ENCODE measurements around the gene DNM2.
"Not testable (repeated sequence)": the region's sequence is repeated elsewhere in the genome, so short reads cannot be mapped to it uniquely, and the experiment has no call there.

Gene DNM2
- 115 to 293 (median 215) reads per million in 18 experiments for total RNA-seq

GRCh38 chr19:10717356-10718204 is at the start of gene DNM2:
Gene DNM2, plus strand, starts transcription at chr19:10718079. Its CDS starts 164 bp downstream, at chr19:10718243.
- DNase-seq, result peak; percentile 100

GRCh38 chr19:10669246-10669645 is 48.6 kb upstream of the DNM2 start:
- no peak for DNase-seq

DNA sequence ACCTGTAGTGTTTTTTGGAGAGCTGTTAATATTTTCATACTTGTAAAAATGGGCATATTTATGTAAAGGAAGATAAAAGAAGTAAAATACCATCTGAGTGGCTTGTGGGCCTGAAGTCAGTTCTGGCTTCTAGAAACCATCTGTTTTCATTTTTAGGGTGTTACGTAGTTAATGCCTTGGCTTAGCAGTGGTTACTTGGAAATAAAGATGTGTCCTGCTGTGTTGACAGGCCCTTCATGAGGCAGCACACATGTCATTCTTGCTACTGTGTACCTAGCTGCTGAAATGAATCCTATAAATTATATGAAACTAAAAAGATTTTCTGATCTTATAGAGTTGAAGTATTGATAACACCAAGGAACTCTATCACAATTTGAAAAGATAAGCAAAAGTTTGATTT is 47.7 kb upstream of the DNM2 start:
- no peak for DNase-seq

DNA sequence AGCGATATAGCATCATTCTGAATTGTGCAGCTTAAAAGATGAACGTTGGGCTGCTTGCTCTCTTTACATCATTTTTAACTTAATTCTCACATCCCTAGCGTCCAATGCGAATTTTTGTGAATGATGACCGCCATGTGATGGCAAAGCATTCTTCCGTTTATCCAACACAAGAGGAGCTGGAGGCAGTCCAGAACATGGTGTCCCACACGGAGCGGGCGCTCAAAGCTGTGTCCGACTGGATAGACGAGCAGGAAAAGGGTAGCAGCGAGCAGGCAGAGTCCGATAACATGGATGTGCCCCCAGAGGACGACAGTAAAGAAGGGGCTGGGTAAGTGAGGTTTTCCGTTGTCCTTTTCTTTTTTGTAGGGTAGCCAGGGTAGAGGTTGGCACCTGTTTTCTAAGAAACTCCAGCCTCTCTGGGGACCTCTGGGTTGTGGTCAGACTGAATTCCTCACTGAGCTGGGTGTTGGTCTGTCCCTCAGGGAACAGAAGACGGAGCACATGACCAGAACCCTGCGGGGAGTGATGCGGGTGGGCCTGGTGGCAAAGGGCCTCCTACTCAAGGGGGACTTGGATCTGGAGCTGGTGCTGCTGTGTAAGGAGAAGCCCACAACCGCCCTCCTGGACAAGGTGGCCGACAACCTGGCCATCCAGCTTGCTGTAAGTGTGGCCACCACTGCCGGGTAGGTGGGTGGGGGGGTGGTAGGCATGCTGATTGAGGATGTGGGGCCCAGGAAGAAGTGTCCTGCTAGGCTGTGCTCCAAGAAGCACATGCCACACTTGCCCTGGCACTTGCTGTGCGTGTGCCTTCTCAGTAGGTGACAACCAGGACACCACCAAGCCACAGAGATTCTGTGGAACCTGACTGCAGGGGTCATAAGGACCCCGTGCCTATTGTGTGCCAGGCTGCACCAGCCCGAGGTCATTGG is 46.7 kb upstream of the DNM2 start:
- DNase-seq, result no peak

DNA sequence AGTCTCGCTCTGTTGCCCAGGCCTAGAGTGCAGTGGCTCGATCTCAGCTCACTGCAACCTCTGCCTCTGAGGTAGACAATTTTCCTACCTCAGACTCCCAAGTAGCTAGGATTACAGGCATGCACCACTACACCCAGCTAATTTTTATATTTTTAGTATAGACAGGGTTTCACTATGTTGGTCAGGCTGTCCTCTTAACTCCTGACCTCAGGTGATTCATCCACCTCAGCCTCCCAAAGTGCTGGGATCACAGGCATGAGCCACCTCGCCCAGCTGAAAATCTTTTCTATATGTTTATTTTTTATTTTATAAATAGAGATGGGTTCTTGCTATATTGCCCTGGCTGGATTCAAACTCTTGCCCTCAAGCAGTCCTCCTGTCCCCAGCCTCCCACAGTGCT is 46.0 kb upstream of the DNM2 start:
- DNase-seq, result not testable (repeated sequence)

DNA sequence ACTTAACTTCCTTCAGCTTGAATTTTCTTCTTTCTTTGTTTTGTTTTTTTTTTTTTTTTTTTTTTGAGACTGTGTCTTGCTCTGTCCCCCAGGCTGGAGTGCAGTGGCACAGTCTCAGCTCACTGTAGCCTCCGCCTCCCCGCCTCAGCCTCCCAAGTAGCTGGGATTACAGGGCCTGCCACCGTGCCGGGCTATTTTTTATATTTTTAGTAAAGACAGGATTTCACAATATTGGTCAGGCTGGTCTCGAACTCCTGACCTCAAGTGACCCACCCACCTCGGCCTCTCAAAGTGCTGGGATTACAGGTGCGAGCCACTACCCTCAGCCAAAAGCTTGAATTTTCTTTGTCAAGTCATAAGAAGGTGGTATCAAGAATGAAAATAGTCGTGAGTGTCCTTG is 42.7 kb upstream of the DNM2 start:
- not testable (repeated sequence) for DNase-seq

- DNase-seq, result no peak
Measured at GRCh38 chr19:10677751-10678150, 40.1 kb upstream of the DNM2 start.

- DNase-seq, result no peak
Measured at GRCh38 chr19:10678813-10679212, 39.1 kb upstream of the DNM2 start.

DNA sequence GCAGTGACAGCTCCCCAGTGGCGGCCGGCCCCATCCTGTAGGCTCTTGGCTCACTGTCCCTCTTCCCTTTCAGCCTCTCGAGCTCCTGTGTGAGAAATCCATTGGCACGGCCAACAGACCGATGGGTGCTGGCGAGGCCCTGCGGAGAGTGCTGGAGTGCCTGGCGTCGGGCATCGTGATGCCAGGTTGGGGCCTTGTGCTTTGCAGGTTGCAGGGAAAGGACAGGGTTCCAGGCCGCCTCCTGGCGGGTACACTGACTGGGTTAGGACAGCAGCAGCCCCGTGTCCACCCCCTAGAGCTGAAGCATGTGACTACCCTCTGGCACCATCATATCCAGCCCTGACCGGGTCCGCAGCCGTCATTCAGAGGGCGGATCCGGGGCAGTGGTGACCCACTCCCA is 38.1 kb upstream of the DNM2 start:
- DNase-seq, result no peak

DNA sequence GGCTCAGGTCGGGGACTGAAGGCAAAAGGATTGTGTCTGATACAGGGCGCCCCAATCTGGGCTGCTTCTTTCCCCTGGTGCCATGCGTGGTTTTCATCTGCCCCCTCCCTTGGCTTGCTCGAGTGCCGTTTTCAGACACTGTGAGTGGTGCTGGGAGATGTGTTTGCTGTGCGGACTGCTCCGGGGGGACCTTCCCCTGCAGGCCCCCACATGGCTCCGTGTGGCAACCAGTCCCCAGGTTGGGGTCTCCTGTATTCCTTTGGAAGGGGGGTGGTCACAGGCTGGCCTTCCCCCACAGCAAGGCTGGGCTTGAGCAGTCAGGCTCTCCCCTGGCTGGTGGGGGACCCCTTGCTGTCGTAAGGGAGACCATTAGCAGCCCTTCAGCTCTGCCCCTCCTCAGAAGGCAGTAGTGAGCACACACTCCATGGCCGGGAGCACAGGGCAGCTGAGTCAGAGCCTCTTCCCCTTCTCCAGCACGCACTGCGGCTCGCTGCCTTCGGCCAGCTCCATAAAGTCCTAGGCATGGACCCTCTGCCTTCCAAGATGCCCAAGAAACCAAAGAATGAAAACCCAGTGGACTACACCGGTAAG is 37.2 kb upstream of the DNM2 start:
- no peak for DNase-seq

- DNase-seq, result no peak
Measured at GRCh38 chr19:10681658-10682057, 36.2 kb upstream of the DNM2 start.

- DNase-seq, result no peak
Measured at GRCh38 chr19:10682397-10683063, 35.3 kb upstream of the DNM2 start.

DNA sequence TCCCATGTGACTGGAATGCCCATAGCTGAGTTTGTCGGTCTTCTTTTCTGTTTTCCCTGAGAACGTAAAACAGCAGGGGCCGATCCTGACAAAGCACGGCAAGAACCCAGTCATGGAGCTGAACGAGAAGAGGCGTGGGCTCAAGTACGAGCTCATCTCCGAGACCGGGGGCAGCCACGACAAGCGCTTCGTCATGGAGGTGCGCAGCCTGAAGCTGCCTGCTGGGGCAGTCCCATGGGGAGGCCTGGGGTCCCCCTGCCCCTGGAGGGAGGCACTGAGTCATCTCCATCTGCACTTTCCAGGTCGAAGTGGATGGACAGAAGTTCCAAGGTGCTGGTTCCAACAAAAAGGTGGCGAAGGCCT is 34.8 kb upstream of the DNM2 start:
- no peak for DNase-seq

DNA sequence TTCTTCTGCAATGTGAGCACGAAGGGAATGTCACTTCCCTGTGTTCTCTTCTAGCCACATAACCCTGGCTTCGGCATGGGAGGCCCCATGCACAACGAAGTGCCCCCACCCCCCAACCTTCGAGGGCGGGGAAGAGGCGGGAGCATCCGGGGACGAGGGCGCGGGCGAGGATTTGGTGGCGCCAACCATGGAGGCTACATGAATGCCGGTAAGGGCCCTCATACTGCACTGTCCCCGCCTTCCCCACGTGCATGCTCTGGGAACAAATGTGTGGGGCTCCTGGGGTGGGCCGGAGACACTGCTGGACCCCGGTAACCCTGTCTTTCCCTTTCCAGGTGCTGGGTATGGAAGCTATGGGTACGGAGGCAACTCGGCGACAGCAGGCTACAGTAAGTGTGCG is 34.3 kb upstream of the DNM2 start:
- DNase-seq, result no peak

DNA sequence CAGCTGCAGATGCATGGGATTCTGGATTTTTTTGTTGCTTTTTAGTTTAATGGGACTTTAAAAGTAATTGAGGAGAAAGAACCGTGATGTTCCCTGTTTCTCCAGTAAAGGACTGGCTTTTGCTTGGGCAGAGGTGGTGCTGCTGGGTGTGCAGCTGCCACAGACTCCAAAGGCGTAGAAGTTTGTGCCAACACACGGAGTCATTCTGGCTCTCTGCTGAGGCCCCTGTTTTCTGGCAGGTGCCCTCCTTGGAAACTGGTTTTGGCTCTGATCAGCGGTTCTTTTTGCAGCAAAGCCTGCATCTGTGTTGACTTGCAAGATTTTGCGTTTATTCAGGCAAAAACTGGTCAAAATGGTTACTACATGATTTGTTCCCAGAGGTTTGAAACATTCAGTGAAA is 32.7 kb upstream of the DNM2 start:
- DNase-seq, result no peak

- no peak for DNase-seq
Measured at GRCh38 chr19:10686193-10686592, 31.7 kb upstream of the DNM2 start.

DNA sequence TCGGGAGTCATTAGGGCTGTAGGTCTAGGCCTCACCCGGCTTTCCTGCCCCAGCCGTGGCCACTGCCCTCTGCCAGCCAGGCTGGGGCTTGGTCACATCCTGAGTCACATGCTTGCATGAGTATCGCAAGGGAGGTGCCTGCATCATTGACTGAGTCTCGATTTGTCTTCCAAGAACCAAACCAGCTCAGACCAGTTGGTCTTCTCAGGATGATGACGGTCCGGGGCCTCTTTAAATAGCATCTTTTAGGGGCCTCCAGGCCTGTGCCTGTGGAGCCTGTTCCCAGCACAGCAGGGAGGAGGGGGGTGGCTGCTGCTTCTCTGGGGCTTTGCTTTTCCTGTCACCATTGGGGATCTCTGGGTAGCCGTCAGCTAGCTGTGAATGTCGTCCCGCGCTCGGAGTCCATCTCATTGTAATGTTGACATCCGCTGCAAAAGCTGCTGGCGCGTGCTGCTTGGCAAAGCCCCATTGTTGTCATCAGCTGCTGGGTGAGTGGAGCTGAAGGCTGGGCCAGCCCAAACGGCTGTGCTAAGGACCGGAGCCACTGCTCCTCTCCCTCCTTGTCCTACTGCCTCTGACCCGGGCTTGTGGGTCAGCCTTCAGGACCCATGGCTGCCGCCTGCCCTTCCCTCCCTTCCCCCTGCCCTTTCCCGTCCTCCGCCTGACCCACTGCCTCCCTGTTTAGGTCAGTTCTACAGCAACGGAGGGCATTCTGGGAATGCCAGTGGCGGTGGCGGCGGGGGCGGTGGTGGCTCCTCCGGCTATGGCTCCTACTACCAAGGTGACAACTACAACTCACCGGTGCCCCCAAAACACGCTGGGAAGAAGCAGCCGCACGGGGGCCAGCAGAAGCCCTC is 31.0 kb upstream of the DNM2 start:
- no peak for DNase-seq

GRCh38 chr19:10687518-10688288 is 30.2 kb upstream of the DNM2 start:
- no peak for DNase-seq

GRCh38 chr19:10688545-10689280 is 29.2 kb upstream of the DNM2 start:
- DNase-seq, result no peak

GRCh38 chr19:10690341-10690781 is 27.5 kb upstream of the DNM2 start:
- peak; percentile 33 to 48 for DNase-seq
